Myometrial cell (primary cell): ENCODE data around the gene AKAP14. TPM values are rescaled to one million over a fixed set of nuclear protein-coding genes. Genes with fewer than 3 reads are reported as not detected.

ENCODE experiments used
- total RNA-seq: library from RNA; depleted of rRNA; stranded (reverse); fragments of >200 nt; gene quantifications from 2 replicates; pipeline ENCODE4 v1.2.3, GENCODE V29; 2015

AKAP14 gene
- total RNA-seq, result not detected in 2 replicates

DNA sequence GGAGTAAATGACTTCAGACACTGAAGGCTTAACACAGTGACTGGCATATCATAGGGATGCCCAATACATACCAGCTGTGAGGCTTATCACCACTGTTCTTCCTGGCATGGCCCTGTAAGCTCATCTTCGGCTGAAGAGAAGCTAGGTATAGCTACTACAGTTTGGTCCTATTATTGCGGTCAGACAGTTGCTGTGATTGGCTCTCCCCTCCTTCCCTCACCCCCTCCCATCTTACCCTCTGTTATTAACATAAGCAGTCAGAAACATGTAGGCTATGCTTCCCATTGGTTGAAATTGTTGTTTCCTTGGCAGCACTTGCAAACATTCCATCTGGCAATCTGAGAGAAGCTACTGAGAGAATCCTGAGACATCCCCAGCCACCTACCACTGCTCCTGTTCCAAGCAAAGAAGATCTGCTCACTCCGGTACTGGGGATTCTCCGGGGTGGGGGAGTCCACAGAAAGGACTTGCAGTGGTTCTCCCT, at the start of gene AKAP14:
TSS of gene AKAP14 (plus strand) at position 51 of the 484 bp plus-strand sequence. CDS start 7,331 bp downstream, outside the sequence.

GRCh38 chrX:119852382-119853353, 43.0 kb upstream of the AKAP14 start, which contains the start of gene UPF3B:
Gene UPF3B (minus strand): TSS chrX:119852963. CDS start chrX:119852928, 35 bp downstream.

GRCh38 chrX:119871599-119872395, 23.9 kb upstream of the AKAP14 start, which contains the start of the genes NDUFA1 and RNF113A:
Gene NDUFA1 (plus strand): TSS chrX:119871832. CDS start chrX:119871912, 80 bp downstream.
Gene RNF113A (minus strand): TSS chrX:119871733. CDS start chrX:119871613, 120 bp downstream.

DNA sequence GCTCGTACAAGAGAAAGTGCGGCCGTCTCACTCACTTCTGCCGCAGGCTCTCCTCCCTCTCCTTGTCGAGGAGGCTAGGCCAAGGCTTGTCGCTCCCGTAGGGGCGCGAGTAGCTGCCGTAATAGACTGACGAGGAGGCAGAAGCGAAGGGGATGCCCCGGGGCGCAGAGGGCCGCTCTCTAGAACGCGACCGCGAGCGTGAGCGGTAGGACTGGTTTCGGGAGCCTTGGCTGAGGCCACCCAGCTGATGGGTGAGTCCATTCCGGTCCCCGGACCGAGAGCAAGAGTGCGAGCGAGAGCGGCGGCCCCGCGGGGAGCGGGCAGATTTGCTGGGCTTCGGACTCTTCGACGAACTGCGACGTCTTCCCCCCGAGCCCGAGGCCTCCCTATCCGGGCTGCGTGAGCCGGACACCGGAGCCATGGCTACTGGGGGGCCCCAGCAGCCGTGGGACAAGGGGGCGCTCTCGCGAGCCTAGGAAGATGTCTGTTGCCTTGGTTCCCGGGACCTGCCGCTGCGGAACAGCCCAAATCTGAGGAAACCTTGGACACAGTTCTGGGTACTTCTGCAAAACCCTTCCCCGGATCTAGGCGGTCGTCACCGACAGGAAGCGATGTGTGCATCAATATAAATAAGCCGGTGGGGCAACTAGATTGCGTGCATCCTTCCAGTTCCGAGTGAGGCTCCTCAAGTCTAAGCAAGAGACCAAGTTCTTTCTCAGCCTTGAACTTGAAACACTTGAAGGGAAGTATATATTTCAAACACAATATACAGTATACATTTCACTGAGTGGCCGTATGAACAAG, 47.7 kb downstream of the AKAP14 start, which contains the start of gene NKAP:
TSS of gene NKAP (minus strand) at position 567 of the 804 bp plus-strand sequence. CDS start at position 421, 146 bp downstream.

Other genes starting within 250 kb of the AKAP14 start
- gene SEPTIN6, start 202.7 kb upstream of the AKAP14 start, total RNA-seq, result 16.7 and 20.6 TPM in 2 replicates
- not detected in 2 replicates for gene SOWAHD, start 137.3 kb upstream of the AKAP14 start, total RNA-seq
- gene RPL39, start 104.3 kb upstream of the AKAP14 start, total RNA-seq, result 5,842 and 7,254 TPM in 2 replicates
- gene UPF3B, start 42.9 kb upstream of the AKAP14 start, total RNA-seq, result 0.86 and 1.6 TPM in 2 replicates
- gene RNF113A, start 24.2 kb upstream of the AKAP14 start, total RNA-seq, result 11.8 and 16.0 TPM in 2 replicates
- 57.7 and 63.8 TPM in 2 replicates for gene NDUFA1, start 24.1 kb upstream of the AKAP14 start, total RNA-seq
- gene NKAP, start 47.9 kb downstream of the AKAP14 start, total RNA-seq, result 3.2 TPM in 2 replicates
- gene RHOXF2B, start 181.8 kb downstream of the AKAP14 start, total RNA-seq, result not detected in 2 replicates
- not detected in 2 replicates for gene RHOXF1, start 220.0 kb downstream of the AKAP14 start, total RNA-seq